HepG2 (cell line): ENCODE results near the gene FXYD1. TPM values are rescaled to one million over a fixed set of nuclear protein-coding genes. Genes with fewer than 3 reads are reported as not detected.
A peak's percentile ranks its signal among the peaks of the same experiment; 100 is the strongest.

ENCODE experiments used
- ATAC-seq: fragments of 200-7000 bp; cut with Tn5 transposase; 3 replicates; pipeline ENCODE4 v1.9.1; 2020; ENCODE audit warnings: mild to moderate bottlenecking, moderate library complexity
- BruUV-seq: library from RNA; stranded (reverse); fragments of 400-500 nt; replicated peaks from 2 replicates; lab custom pipeline; 2021; lab: Mats Ljungman, UMichigan
- CTCF ChIA-PET: fragments of 300-600 bp; formaldehyde crosslinking; extraction: SDS; loops from one replicate; lab custom pipeline; 2021; ENCODE audit warnings: low total read pairs, inconsistent platforms, low intra/inter-chr PET ratio; lab: Yijun Ruan, JAX
- POLR2A ChIA-PET: fragments of 350-600 bp; sonication (Branson Sonifier 250); formaldehyde crosslinking; loops from one replicate; lab custom pipeline; 2020; ENCODE audit warnings: antibody characterized with exemption, inconsistent platforms; lab: Yijun Ruan, JAX
- DNase-seq: peaks from one replicate; pipeline ENCODE4 v3.0.0-alpha.2; 2015; ENCODE audit warnings: low spot score
- FAIRE-seq: peaks from 3 replicates; lab custom pipeline; 2011; peaks lifted over from hg19 to GRCh38; lab: Jason Lieb, UNC
- H2AFZ ChIP-seq: one replicate; pipeline ENCODE4 v1.6.1; 2011; ENCODE audit warnings: low read length, inconsistent platforms
- H3K27ac ChIP-seq: fragments of 300-600 bp; 3 replicates; pipeline ENCODE4 v1.8.0; 2011; ENCODE audit warnings: mixed run types, mild to moderate bottlenecking, mixed read lengths, low read length, inconsistent platforms; ENCODE audit not compliant: insufficient read depth; ENCODE audit errors: extremely low read length
- H3K27me3 ChIP-seq, 2 experiments: fragments of 200-600 bp in 1 of 2; 2 replicates in 1 of 2; 3 replicates in 1 of 2; pipeline versions ENCODE4 v1.6.0 to v1.8.0; 2011; ENCODE audit warnings: low read length in 2 of 2, mild to moderate bottlenecking in 2 of 2, moderate library complexity in 2 of 2, inconsistent platforms in 1 of 2; ENCODE audit not compliant: insufficient read depth in 2 of 2, control insufficient read depth in 1 of 2
- H3K36me3 ChIP-seq, 2 experiments: fragments of 200-600 bp in 1 of 2; replicated peaks in 1 of 2; 2 replicates in 1 of 2; 3 replicates in 1 of 2; pipeline versions ENCODE4 v1.5.1 to v1.8.0; 2011; ENCODE audit warnings: low read length in 2 of 2, inconsistent platforms in 1 of 2; ENCODE audit not compliant: insufficient read depth in 2 of 2, control insufficient read depth in 1 of 2
- H3K4me1 ChIP-seq: 2 replicates; pipeline ENCODE4 v1.5.1; 2012; ENCODE audit warnings: low read length, inconsistent platforms; ENCODE audit not compliant: insufficient read depth
- H3K4me2 ChIP-seq: 2 replicates; pipeline ENCODE4 v1.6.0; 2011; ENCODE audit warnings: low read depth, low read length, inconsistent platforms
- H3K4me3 ChIP-seq, 3 experiments: fragments of 200-600 bp in 1 of 3; sonication (generic), shearing (Covaris generic) in 1 of 3; replicated peaks in 1 of 3; 2 replicates each; pipeline ENCODE4 v1.5.1; 2011 to 2016; ENCODE audit warnings: low read length in 3 of 3, inconsistent platforms in 2 of 3, low read depth in 2 of 3, mild to moderate bottlenecking in 2 of 3, control low read depth in 1 of 3, mixed read lengths in 1 of 3; ENCODE audit not compliant: insufficient read depth in 1 of 3
- H3K79me2 ChIP-seq: one replicate; pipeline ENCODE4 v1.6.1; 2011; ENCODE audit warnings: low read length, inconsistent platforms; ENCODE audit not compliant: insufficient read depth
- H3K9ac ChIP-seq: 2 replicates; pipeline ENCODE4 v1.6.0; 2011; ENCODE audit warnings: mild to moderate bottlenecking, low read depth, low read length, inconsistent platforms; ENCODE audit not compliant: insufficient read depth
- H3K9me3 ChIP-seq: 2 replicates; pipeline ENCODE4 v1.5.1; 2012; ENCODE audit warnings: mild to moderate bottlenecking, low read length
- H4K20me1 ChIP-seq: 2 replicates; pipeline ENCODE4 v1.6.0; 2011; ENCODE audit warnings: inconsistent platforms, mild to moderate bottlenecking, low read length, moderate library complexity; ENCODE audit not compliant: insufficient read depth
- ERF ChIP-seq: IDR thresholded peaks from 2 replicates; pipeline ENCODE4 v1.6.1; 2018; ENCODE audit warnings: missing biosample characterization, missing genetic modification reagents
- PCBP1 ChIP-seq: fragments of 200-400 bp; formaldehyde crosslinking; IDR thresholded peaks from 2 replicates; pipeline ENCODE4 v1.6.1; 2017; ENCODE audit warnings: mild to moderate bottlenecking, low read depth, low read length, borderline replicate concordance
- POGK ChIP-seq: sonication (generic); formaldehyde crosslinking; conservative IDR thresholded peaks from 2 replicates; pipeline ENCODE4 v1.8.0; 2022; ENCODE audit warnings: mild to moderate bottlenecking, moderate library complexity, missing genetic modification reagents
- SCMH1 ChIP-seq: sonication (generic); formaldehyde crosslinking; IDR thresholded peaks from 2 replicates; pipeline ENCODE4 v1.9.0; 2021; ENCODE audit warnings: missing genetic modification reagents, mild to moderate bottlenecking, borderline replicate concordance
- SP4 ChIP-seq: sonication (generic); formaldehyde crosslinking; IDR thresholded peaks from 2 replicates; pipeline ENCODE4 v1.8.1; 2023; ENCODE audit warnings: mild to moderate bottlenecking, missing genetic modification reagents
- ZNF232 ChIP-seq: sonication (generic); formaldehyde crosslinking; IDR thresholded peaks from 2 replicates; pipeline ENCODE4 v1.4.0; 2020; ENCODE audit warnings: missing genetic modification reagents, borderline replicate concordance
- ZNF460 ChIP-seq: sonication (generic); formaldehyde crosslinking; IDR thresholded peaks from 2 replicates; pipeline ENCODE4 v1.5.1; 2020; ENCODE audit warnings: missing genetic modification reagents, mild to moderate bottlenecking, borderline replicate concordance
- ZNF713 ChIP-seq: sonication (generic); formaldehyde crosslinking; IDR thresholded peaks from 2 replicates; pipeline ENCODE4 v1.4.0; 2020; ENCODE audit warnings: mild to moderate bottlenecking, missing genetic modification reagents
- WGBS: methylation state at CpG from one replicate; pipeline ENCODE4 v1.1.6; 2017; ENCODE audit warnings: low lambda C conversion rate; 5-methylcytosine and 5-hydroxymethylcytosine counted together
- in situ Hi-C: cut with HindIII; loops from 2 replicates; pipeline ENCODE4 v1.10.0; 2017; ENCODE audit warnings: low pct_unique_long_range_greater_than_20kb; ENCODE audit not compliant: extremely low pct_ligation_motif_present
- intact Hi-C: fragments of 100-400 bp; cut with micrococcal nuclease; formaldehyde crosslinking; loops from one replicate; pipeline ENCODE4 v1.10.0; 2022; ENCODE audit not compliant: unreplicated experiment
- polyA plus RNA-seq, 8 experiments: library from polyadenylated mRNA; depleted of rRNA in 3 of 8; stranded (reverse) in 7 of 8; unstranded in 1 of 8; fragments of >200 nt; fragmentation: Illumina TruSeq in 4 of 8; extraction: Trizol in 4 of 8; gene quantifications; 2 replicates each; pipeline versions ENCODE4 v1.2.1 to v1.2.3, GENCODE V29; 2011 to 2016; ENCODE audit warnings: low read depth in 4 of 8, missing spikeins in 1 of 8, mixed read lengths in 1 of 8; ENCODE audit not compliant: insufficient read depth in 1 of 8
- total RNA-seq, 5 experiments: library from RNA; depleted of rRNA; stranded (reverse); fragments of >200 nt; fragmentation: Illumina TruSeq; extraction: Trizol; gene quantifications; 2 replicates each; pipeline ENCODE4 v1.2.3, GENCODE V29; 2016; ENCODE audit warnings: low read depth in 1 of 5

Gene FXYD1
- total and polyA plus RNA-seq, 2 of the 13 experiments (the other 11 are each of a cell fraction or from before 2014, with no cell fraction given) = 31.2 TPM; not detected in 1

DNA sequence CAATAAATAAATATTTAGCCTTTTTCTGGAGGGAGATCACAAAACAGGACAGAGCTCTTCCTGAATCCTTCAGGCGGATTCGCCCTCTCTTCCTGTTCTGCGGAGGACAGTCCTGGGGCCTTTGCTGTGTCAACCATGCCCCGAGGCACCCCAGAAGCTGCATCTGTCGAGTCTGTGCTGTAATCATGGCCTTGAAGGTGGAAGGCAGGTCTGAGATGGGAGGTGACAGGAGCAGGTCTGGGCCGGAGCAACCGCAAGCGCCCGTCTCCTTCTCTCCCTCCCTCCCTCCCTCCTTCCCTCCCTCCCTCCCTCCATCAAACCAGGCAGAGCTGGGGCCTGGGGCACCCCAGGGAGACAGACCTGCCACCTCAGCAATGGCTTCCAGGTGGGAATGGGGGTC is 27.6 kb upstream of the FXYD1 start:
- WGBS = 36% methylated on average over 5 of the region's 9 CpGs
- Histone ChIP-seq H3K27ac (no peak overlapping the region), H3K4me2 (peak overlapping the region; percentile 44), H3K27me3 (0 out of 5 replicates have a peak, but pooled peaks cover 0 to 4% of the 10 kb centered on the region in 2 experiments), H3K9me3 (no peaks in the 10 kb centered on the region), H3K4me3 (no peak overlapping the region; a peak in 2 of 6 replicates), H3K4me1 (peaks cover 83% of the 10 kb centered on the region), H3K9ac (no peak overlapping the region), H2AFZ (peak overlapping the region; percentile 17), H3K79me2 (no peaks in the 10 kb centered on the region), H4K20me1 (no peaks in the 10 kb centered on the region), H3K36me3 (no peaks in the 10 kb centered on the region)
- FAIRE-seq (no peak), ATAC-seq (no peak), DNase-seq (no peak)
- BruUV-seq = no TSS peak
- ChIA-PET CTCF (no interaction called here), POLR2A (no interaction called here)
- TF ChIP-seq ZNF713 (CRISPR knock-in tag) = no peak
- TF ChIP-seq PCBP1 = peak; percentile 85; the same call in 1 of the 2 replicates
- no peak for TF ChIP-seq POGK (CRISPR knock-in tag)
- no peak for TF ChIP-seq SP4 (CRISPR knock-in tag)
- no peak for TF ChIP-seq ZNF460 (CRISPR knock-in tag)
- no peak for TF ChIP-seq SCMH1
- TF ChIP-seq ERF (CRISPR knock-in tag) = no peak
- TF ChIP-seq ZNF232 = no peak
- intact Hi-C loops (no loop called here), in situ Hi-C loops (no loop called here)
